HG03442 (cell line): ENCODE data around the gene STRN.
"Not testable (repeated sequence)": the region's sequence is repeated elsewhere in the genome, so short reads cannot be mapped to it uniquely, and the experiment has no call there.

Experiments
- ATAC-seq: cut with Tn5 transposase; IDR thresholded peaks from one replicate; pipeline ENCODE4 v1.9.1; 2021; ENCODE audit warnings: mild to moderate bottlenecking, moderate library complexity; ENCODE audit not compliant: unreplicated experiment

STRN gene

DNA sequence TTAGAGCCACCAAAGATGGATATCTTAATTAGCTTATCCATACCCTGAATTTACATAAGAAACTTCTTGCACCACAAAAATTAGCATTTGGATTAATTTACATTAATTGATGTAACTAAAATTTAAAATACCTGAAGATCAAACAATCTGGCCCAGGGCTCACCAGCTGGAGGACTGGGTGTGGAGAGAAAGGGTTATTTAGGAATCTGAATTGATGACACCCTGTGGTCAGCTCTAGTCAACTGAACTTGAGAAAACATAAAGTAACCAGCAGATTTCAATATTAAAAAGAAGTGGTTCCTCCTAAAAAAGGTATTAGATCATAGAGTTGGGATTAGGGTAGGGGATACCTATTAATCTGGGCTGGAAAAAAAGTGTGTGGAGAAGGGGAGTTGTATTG lies 122.5 kb downstream of the STRN start:
- ATAC-seq = no peak

DNA sequence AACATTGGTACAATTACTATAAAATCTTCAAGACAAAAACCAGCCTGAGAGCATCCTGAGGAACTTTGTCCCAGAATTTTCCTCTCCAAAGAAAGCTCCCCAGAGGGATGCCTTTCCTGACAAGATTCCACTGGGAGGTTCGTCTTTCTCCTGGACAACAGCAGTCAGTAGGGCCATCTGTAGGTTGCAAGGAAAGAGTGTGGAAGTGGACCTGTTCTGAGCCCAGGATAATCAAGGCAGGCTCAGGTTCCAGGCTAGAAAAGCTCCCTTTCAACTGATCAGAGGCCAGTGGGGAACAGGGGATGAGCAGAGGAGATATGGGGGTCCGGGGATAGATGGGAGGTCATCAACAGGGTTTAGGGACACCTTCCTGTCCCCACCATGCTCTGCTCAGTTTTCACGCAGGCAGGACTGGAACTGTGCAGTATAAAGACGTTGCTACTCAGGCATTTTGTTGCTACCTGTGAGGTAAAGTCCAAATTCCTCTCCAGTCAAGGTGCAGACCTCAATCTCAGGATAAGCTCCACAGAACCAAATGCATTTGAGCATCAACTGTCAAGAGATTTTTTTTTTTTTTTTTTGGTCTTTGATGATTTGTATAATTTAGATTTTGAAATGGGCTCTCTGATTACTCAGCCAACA lies 126.2 kb downstream of the STRN start:
- ATAC-seq = no peak

DNA sequence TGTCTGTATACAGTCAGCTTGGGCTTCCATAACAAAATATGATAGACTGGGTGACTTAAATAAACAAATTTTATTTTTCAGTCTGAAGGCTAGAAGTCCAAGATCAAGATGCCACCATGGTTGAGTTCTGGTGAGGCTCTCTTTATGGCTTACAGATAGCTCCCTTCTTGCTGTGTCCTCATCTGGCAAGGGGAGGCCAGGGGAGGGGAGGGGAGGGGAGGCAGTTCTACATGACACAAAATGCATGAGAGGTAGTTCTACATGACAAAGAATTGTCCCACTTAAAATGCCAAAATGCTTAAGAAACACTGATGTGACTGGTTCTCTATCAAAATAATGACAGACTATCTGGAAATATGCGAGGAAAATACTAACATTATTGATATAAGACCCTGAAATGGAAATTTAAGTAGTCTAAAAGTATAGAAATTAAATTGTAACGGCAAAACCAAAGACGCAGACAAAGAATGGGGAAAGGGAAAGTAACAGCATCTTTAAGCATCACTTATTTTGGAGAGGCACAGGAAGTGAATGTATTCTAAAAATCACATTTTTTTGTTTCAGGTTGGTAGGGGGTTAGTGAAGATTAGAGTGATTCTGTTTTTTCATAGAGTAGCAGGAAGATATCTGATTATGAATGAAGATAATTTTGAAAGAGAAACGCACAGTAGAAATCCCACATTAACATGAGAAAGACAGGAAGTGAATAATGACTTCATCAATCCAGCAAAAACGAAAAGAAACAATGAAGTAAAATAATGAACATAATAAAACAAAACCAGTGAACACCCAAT lies 131.4 kb downstream of the STRN start:
- ATAC-seq = no peak

DNA sequence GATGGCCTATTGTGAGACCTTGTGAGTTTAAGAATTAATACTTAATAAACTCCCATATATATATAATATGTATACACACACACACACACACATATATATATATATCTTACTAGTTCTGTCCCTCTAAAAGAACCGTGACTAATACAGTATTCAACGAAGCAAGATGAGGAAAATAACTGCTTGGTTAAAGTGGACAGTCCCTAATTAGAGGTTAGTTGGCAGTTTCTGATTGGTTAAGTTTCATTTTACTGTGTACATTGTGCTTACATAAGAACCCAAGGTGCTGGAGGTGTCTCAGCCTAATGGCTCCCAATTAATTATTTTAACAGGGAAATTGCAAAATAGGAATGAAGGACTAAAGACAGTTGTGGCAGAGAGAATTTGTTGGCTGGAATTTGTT lies 132.1 kb downstream of the STRN start:
- ATAC-seq = no peak

DNA sequence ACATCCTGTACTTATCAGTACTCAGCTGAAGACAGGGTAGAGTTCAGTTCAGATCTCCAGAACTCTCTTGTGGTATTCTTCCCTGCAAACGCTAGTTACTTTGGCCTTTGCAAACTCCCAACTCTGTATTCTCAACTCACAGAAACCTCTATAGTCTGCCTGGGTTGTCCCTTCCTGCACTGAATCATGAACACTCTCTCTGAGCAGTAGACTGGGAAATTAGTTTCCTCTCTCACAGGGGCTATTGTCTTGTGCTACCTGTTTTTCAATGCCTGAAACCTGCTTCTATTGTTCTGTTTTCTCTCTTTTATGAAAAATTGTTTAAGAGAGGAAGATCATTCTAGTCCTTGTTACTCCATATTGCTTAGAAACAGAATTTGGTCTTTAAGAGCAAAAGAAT lies 135.2 kb downstream of the STRN start:
- no peak for ATAC-seq

DNA sequence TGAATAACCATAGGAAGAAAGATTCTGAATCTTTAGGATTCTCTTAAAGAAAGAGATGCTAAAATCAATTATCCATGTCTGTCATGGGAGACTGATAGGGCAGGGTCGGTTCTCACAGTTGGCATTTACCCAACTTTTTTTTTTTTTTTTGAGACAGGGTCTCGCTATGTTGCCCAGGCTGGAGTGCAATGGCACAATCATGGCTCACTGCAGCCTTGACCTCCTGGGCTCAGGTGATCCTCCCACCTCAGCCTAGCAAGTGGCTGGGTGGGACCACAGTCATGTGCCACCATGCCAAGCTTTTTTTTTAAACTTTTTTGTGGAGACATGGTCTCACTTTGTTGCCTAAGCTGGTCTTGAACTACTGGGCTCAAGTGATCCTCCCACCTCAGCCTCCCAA lies 141.7 kb downstream of the STRN start:
- not testable (repeated sequence) for ATAC-seq

DNA sequence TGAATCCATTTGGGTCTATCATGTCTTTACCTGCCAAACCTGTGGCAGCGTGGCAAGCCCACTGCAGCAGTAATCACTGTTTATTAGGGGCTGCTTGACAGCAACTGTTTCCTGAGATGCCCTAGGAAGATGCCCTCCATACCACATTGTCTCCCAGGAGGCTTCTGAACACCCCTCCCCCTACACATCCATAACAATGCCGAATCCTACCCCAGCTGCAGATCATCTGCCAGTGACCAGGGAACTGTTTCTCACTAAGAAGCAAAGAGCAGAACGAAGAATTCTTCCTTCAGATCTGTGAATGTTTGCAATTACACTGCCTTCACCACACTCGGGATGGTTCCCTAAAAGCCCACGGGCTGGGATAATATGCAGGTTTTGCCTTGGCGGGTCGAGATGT lies 142.1 kb downstream of the STRN start:
- no peak for ATAC-seq

DNA sequence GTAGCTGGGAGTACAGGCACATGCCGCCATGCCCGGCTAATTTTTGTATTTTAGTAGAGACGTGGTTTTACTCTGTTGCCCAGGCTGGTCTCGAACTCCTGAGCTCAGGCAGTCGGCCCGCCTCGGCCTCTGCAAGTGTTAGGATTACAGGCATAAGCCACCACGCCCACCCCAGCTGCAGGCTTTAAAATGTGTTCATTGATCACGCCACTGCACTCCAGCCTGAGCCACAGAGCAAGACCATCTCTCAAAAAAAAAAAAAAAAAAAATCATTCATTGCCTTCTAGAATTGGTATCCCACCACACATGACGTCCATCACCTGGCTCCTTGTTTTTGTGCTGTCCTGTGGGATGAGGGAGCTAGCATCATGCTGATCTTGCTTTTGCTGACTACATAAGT lies 142.5 kb downstream of the STRN start:
- ATAC-seq = no peak

DNA sequence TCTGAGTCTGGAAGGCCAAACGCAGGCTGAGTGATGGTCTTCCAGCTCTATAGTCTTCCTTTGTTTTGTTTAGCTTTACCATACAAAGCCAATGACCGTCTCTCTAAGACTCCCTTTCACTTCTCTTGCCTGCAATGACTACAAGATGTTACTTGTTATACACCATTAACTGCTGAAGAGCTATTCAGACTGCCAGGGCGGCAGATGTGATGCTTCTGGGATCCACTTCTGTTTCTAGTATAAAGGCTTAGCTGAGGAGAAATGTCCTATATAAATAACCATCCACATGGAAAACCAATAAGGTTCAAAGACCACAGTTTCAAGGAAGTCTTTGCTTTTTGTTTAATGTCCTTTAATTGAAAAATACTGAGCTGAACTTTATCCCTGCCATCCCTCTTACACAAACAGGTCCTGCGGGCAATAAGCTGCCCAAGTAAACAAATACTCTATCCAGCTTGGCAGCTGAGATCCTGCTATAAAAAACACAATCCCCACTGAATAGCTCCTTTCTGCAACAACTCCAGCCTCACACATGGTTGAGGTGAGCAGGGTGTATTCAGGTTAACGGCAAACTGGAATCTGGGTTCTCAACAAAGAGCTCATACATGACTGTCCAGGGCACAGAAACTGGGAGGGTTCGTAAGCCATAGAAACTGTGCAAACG lies 145.3 kb downstream of the STRN start:
- no peak for ATAC-seq

DNA sequence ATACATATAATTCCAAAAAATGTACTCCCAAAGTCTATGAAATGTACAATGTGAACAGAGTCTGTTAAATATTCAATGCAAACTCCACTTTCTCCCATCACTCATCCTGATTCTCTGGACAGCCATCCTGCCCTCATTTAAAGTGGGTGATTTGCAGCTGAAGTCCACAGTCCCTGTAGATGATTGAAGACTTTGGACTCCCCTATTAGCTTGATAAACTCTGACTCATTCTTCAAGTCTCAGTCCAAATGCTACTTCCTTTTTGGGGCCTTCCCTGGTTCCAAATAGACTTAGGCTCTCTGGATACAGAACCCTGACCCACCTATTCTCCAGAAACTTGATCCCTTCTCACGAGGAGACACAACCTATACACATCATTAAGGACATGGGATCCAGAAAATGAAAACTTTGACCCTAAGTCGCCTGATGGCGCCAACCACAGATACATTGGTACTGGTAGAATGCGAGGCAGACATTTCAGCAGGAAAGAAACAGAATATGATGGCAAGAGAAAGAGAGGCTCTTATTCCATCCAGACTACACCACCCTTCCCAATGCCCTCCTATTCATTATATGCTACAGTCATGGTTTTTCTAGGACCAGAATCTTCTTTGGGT lies 147.1 kb downstream of the STRN start:
- no peak for ATAC-seq

DNA sequence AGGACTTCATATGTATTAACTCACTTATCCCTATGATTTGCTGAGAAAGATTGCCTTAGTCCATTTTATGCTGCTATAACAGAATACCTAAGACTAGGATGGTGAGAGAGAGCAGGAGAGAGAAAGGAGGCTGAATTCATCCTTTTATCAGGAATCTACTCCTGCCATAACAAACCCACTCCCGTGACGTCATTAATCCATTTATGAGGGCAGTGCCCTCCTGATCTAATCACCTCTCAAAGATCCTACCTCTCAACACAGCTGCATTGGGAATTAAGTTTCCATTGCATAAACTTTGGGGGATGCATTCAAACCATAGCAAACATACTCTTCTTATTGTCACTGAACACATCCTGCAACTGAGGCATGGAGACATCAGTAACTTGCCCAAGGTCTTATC lies 147.8 kb downstream of the STRN start:
- no peak for ATAC-seq

DNA sequence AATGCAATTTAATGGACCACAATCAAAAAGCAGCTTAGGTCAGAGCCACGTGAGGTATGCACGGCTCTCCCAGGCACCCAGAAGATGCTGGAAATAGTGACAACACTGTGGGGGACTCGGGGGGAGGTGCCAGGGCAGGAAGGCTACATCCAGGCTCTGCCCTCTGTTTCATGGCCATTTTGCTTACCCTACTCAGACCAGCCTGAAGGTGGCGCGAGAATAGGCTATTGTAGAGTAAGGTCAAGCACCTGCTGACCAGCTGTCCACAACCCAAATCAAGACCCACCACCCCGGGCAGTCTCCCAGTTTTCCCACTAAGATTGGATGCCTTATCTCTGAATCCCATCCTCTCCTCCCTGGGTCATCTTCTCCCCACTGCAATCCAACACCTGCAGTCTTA lies 154.1 kb downstream of the STRN start:
- ATAC-seq = no peak

DNA sequence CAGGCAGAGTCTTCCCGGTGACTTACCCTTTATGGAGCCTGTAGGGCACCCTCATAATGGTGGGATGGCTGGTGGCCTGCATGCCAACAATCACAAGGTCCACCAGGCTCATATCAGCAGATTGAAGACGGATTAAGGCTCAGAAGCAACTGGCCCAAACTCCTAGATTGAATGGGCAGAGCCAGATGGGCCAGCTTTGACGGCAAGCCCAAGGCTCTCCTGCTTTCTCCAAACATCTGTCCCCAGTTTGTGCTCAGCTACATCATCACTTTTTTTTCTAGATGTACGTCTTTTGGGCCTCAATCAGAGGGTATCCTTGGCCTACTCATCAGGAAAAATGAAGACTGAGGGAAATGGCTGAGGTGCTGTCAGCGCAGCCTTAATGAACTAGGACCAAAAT lies 155.3 kb downstream of the STRN start:
- no peak for ATAC-seq

DNA sequence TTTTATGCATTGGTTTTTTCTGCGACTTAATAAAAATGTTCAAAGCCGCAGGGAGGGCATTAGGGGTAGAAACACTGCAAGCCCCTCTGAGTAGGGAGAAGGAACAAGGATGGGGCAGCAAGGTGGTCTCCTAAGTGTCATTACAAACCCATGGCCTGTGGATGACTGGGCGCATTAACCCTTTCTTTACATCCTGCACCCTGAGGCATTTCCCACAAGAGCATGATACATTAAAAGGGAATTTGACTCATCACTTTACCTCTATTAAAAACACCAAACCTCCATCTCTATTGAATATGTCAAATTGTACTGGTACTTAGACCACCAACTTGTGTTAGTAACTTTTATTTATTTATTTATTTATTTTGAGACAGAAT lies 157.3 kb downstream of the STRN start:
- no peak for ATAC-seq

DNA sequence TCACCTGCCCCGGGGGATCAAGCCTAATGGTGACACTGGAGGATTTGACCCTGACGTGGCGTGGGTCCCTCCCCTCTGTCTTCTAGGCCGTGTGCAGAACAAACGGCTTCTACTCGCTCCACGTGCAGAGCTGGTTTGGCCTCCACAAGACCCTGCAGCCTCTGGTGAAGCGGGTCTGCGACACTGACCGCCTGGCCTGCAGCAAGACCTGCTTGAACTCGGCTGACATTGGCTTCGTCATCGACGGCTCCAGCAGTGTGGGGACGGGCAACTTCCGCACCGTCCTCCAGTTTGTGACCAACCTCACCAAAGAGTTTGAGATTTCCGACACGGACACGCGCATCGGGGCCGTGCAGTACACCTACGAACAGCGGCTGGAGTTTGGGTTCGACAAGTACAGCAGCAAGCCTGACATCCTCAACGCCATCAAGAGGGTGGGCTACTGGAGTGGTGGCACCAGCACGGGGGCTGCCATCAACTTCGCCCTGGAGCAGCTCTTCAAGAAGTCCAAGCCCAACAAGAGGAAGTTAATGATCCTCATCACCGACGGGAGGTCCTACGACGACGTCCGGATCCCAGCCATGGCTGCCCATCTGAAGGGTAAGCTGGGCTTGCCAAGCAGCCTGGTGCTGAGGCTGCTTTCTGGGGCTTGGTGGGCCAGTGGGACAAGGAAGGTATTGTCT lies 157.8 kb downstream of the STRN start:
- no peak for ATAC-seq

DNA sequence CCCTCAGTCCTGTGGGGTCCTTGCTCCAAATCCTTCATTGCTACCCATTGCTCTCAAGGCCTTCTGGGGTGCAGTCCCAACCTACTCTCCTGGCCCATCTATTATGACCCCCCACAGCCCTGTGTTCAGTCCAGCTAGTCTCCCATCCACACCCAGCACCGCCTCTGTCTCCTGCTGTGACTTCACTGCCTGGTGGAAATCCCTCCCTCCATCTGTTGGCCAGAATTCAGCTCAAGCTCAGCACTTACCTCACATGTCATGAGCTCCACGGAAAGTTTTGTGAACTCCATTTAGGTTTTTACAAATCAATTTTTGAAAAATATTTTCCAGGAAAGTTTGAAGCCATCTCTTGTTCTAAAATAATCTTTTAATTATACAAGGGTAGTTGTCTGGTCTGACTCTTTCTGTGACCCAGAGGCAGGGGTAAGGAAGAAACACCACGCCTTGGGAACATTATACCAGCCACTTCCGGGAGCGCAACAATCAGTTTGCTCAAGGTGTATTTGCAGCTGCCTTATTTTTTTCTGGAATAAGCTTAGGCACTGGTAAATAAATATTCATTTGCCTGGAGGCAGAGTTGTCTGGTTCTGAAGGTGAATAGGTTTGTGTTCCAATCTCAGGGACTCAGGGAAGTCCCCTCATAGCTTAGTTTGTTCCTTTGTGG lies 159.0 kb downstream of the STRN start:
- ATAC-seq = no peak

DNA sequence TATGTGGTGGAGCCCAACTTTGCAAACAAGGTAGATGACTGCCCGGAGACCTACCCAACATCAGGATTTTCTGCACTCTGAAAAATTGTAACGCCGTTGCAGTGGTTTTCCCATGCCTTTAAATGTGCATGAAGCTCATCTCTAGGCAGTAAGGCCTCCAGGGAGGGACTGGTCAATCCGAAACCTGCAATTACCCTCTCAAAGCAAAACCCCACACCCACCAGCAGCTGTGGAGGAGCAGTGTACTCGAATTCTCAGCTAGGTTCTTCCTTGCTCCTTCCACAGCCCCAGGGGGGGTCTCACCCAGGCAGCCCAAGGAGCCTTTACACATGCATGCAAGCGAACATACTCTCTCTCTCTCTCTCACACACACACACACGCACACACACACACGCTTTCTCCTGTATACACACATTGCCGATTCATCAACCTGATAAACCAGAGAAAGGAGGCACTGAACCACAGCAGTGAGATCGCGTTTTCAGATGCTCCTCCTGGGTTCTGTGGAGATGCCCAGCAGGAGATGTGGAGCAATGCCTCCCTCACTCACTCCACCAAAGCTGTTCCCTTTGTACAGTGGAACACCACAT lies 160.6 kb downstream of the STRN start:
- no peak for ATAC-seq

DNA sequence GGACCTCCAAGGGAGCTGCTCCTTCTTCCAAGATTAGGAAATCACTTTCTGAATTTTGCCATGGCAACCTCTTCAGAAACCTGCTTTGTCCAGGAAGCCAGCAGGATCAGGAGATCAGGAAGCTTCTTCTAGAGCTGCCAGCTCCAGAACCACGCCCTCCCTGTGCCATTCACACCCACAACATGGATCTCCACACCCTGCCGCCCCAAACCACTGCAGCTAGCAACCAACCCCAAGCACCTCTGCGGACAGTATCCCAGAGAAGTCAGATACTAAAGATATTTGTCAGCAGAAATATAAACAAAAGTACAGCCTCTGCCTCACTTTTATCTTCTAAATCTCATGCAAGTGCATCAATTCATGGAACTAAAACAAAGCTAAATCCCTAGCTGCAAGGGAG lies 163.4 kb downstream of the STRN start:
- ATAC-seq = no peak

DNA sequence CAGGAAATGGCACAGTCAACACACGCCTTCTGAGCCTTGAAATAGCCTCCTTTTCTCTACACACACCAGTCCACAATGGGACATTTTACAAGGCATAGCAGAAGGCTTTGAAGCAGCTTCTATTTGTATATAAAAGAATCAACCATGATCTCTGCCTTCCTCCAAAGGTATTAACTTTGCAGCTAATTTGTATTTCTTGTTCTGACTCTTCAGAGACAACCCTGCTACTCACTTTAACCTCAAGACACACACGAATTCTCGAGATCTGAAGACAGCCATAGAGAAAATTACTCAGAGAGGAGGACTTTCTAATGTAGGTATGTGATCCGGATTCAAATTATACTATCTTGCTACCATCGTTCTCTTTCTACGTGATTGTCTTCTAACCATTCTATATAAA lies 165.2 kb downstream of the STRN start:
- peak; percentile 49 for ATAC-seq

DNA sequence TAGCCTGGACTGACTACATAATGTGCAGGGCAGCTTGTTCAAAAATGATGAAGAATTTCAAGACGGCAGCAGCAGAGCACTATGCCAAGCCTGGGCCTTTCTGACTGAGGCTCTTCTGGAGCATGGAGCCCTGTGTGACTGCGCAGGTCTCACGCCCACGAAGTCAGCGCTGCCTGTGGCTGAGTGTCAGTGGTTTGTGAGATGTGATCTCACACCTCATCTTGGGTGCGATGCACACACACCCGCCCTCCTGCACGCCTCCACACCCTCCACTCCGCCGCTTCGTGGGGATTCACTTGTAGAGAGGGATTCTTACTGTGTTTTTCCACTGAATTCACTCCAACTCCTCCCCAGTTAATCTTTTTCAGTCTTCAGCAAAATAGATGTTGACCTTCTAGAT lies 166.0 kb downstream of the STRN start:
- ATAC-seq = no peak
